ENCODE data around the gene KRTAP2-1. TPM values are rescaled to one million over a fixed set of nuclear protein-coding genes. Genes with fewer than 3 reads are reported as not detected.

KRTAP2-1 gene
- total RNA-seq, 1 experiment from 2014 or later = not detected

- ATAC-seq (no peak), DNase-seq (ENCODE audit: low read depth, low spot score) (no peak)
- no peaks in the 10 kb centered on the region for H3K79me2 ChIP-seq (ENCODE audit: insufficient read depth, low read length)
- RAD21 ChIA-PET (ENCODE audit: low non-redundant PET in 1 of 2, low total read pairs in 2 of 2, uncharacterized antibody in 2 of 2, unreplicated experiment in 2 of 2) = no interaction called here
- H3K36me3 ChIP-seq (ENCODE audit: control insufficient read depth in 1 of 2, insufficient read depth in 2 of 2, low read length in 2 of 2) = no peaks in the 10 kb centered on the region
- H4K20me1 ChIP-seq (ENCODE audit: insufficient read depth) = no peaks in the 10 kb centered on the region
- H3K9me2 ChIP-seq (ENCODE audit: insufficient read depth) = no peaks in the 10 kb centered on the region
- no peaks in the 10 kb centered on the region for H3K9me3 ChIP-seq (ENCODE audit: control insufficient read depth in 1 of 2, insufficient read depth in 1 of 2, low read depth in 1 of 2, low read length in 2 of 2)
- intact Hi-C loops (cut with micrococcal nuclease) = no loop called here
- H3K4me3 ChIP-seq (replicated peaks in 1 of 2; ENCODE audit: low read depth in 1 of 2, low read length in 2 of 2) = no peak overlapping the region
- H3K4me2 ChIP-seq (ENCODE audit: low read length) = no peak overlapping the region
- TF ChIP-seq SIN3A (IDR thresholded peaks at IDR 0.05; ENCODE audit: low read depth) = no peak
- TF ChIP-seq RAD21 (IDR thresholded peaks at IDR 0.05; ENCODE audit: low read depth) = no peak
- no peak for TF ChIP-seq CBX3 (IDR thresholded peaks at IDR 0.05; ENCODE audit: low read depth)
- TF ChIP-seq EZH2 (IDR thresholded peaks at IDR 0.05) = no peak
- TF ChIP-seq ZNF274 (IDR thresholded peaks at IDR 0.05; ENCODE audit: low read depth, low read length) = no peak
- TF ChIP-seq POLR2A (IDR thresholded peaks at IDR 0.05; ENCODE audit: borderline replicate concordance, extremely low read depth, insufficient read depth, insufficient read length) = no peak
- TF ChIP-seq FOSL1 (IDR thresholded peaks at IDR 0.05; ENCODE audit: low read depth) = no peak
- no peak for TF ChIP-seq ZFX (IDR thresholded peaks at IDR 0.05)
- no peak for TF ChIP-seq REST (IDR thresholded peaks at IDR 0.05; ENCODE audit: low read depth)
- TF ChIP-seq SRF (IDR thresholded peaks at IDR 0.05; ENCODE audit: low read depth) = no peak
- no peak for TF ChIP-seq ATF3 (IDR thresholded peaks at IDR 0.05)
- TF ChIP-seq CEBPB (IDR thresholded peaks at IDR 0.05; ENCODE audit: low read depth) = no peak
- TF ChIP-seq EGR1 (IDR thresholded peaks at IDR 0.05; ENCODE audit: low read depth) = no peak
- no peak for TF ChIP-seq YY1 (IDR thresholded peaks at IDR 0.05; ENCODE audit: extremely low read depth, insufficient replicate concordance, low read depth, low read length)
- TF ChIP-seq ZBTB33 (IDR thresholded peaks at IDR 0.05; ENCODE audit: extremely low read depth, insufficient replicate concordance, low read length) = no peak
- TF ChIP-seq POLR2AphosphoS5 (IDR thresholded peaks at IDR 0.05; ENCODE audit: low read depth, low read length) = no peak
- no peak for TF ChIP-seq TCF7L2 (IDR thresholded peaks at IDR 0.05; ENCODE audit: borderline replicate concordance, extremely low read depth, insufficient read depth, insufficient read length)
- TF ChIP-seq CTCF (IDR thresholded peaks at IDR 0.05 in 2 of 3, conservative IDR thresholded peaks at IDR 0.05 in 1 of 3; ENCODE audit: borderline replicate concordance in 1 of 3, insufficient read depth in 1 of 3, low read depth in 2 of 3, low read length in 2 of 3) = no peak
- no peak overlapping the region for H2AFZ ChIP-seq (ENCODE audit: low read depth, low read length, poor library complexity, severe bottlenecking)
- BruUV-seq (replicated peaks) = no TSS peak
- H3K27ac ChIP-seq (ENCODE audit: low read depth, low read length) = no peak overlapping the region
- H3K27me3 ChIP-seq (ENCODE audit: insufficient read depth, low read length) = no peaks in the 10 kb centered on the region
- POLR2A ChIA-PET = no interaction called here
- CTCF ChIA-PET = no interaction called here
- H3K4me1 ChIP-seq (ENCODE audit: control insufficient read depth in 1 of 2, insufficient read depth in 2 of 2, low read length in 2 of 2) = peaks cover 0 to 6% of the 10 kb centered on the region in 2 experiments; a peak in 1 of 4 replicates
- no peak overlapping the region for H3K9ac ChIP-seq (ENCODE audit: low read length)
These were observed 36.7 kb downstream of the KRTAP2-1 start for GRCh38 chr17:41010441-41010840.

Measured in HCT116 (cell line).